CD4-positive, alpha-beta memory T cell (primary cell): Measurements from ENCODE around the gene DIAPH2. TPM values are rescaled to one million over a fixed set of nuclear protein-coding genes. Genes with fewer than 3 reads are reported as not detected.

Experiments used
- CTCF ChIA-PET: fragments of 350-600 bp; sonication (Branson Sonifier 250); formaldehyde crosslinking; loops from one replicate; lab custom pipeline; 2021; ENCODE audit warnings: inconsistent platforms; ENCODE audit not compliant: partially characterized antibody; lab: Charles Lee
- POLR2A ChIA-PET: fragments of 350-600 bp; sonication (Branson Sonifier 250); formaldehyde crosslinking; loops from one replicate; lab custom pipeline; 2021; ENCODE audit not compliant: partially characterized antibody; lab: Charles Lee
- DNase-seq, 5 donors: peaks; one replicate each; pipeline versions ENCODE4 v3.0.0 to v3.0.0-alpha.2; 2020 to 2022; ENCODE audit warnings: mixed read lengths in 1 of 5
- H3K27ac ChIP-seq: one replicate; pipeline ENCODE4 v1.7.0; 2013; ENCODE audit warnings: low read depth, low read length
- H3K27me3 ChIP-seq: 2 replicates; pipeline ENCODE4 v1.7.0; 2013; ENCODE audit warnings: mild to moderate bottlenecking, low read length, moderate library complexity; ENCODE audit not compliant: insufficient read depth
- H3K36me3 ChIP-seq: 2 replicates; pipeline ENCODE4 v1.7.0; 2013; ENCODE audit warnings: mild to moderate bottlenecking, low read length, moderate library complexity; ENCODE audit not compliant: insufficient read depth
- H3K4me1 ChIP-seq: 2 replicates; pipeline ENCODE4 v1.7.0; 2013; ENCODE audit warnings: mild to moderate bottlenecking, low read length, moderate library complexity; ENCODE audit not compliant: insufficient read depth
- H3K4me3 ChIP-seq, 2 donors: one replicate each; pipeline ENCODE4 v1.7.0; 2013; ENCODE audit warnings: low read length in 2 of 2, mild to moderate bottlenecking in 1 of 2
- H3K9me3 ChIP-seq, 2 donors: one replicate each; pipeline ENCODE4 v1.7.0; 2013; ENCODE audit warnings: low read length in 2 of 2, control low read depth in 1 of 2; ENCODE audit not compliant: control insufficient read depth in 1 of 2
- H3K27ac Mint-ChIP-seq, 7 donors: one replicate each; pipeline ENCODE4 v1.8.0; 2020 to 2021; ENCODE audit warnings: mixed read lengths in 7 of 7, mild to moderate bottlenecking in 6 of 7, inconsistent platforms in 3 of 7, moderate library complexity in 3 of 7
- H3K27me3 Mint-ChIP-seq, 2 donors: one replicate each; pipeline ENCODE4 v1.8.0; 2020 to 2021; ENCODE audit warnings: mixed read lengths in 2 of 2
- H3K36me3 Mint-ChIP-seq, 2 donors: one replicate each; pipeline ENCODE4 v1.8.0; 2020 to 2021; ENCODE audit warnings: mixed read lengths in 2 of 2, inconsistent platforms in 1 of 2, mild to moderate bottlenecking in 1 of 2
- H3K4me1 Mint-ChIP-seq, 4 donors: one replicate each; pipeline ENCODE4 v1.8.0; 2020 to 2021; ENCODE audit warnings: mixed read lengths in 4 of 4, mild to moderate bottlenecking in 1 of 4
- H3K4me3 Mint-ChIP-seq, 8 donors: one replicate each; pipeline ENCODE4 v1.8.0; 2020 to 2021; ENCODE audit warnings: mixed read lengths in 8 of 8, mild to moderate bottlenecking in 7 of 8, moderate library complexity in 6 of 8, inconsistent platforms in 3 of 8
- H3K9me3 Mint-ChIP-seq, 8 donors: one replicate each; pipeline ENCODE4 v1.8.0; 2020 to 2021; ENCODE audit warnings: mixed read lengths in 8 of 8, mild to moderate bottlenecking in 5 of 8, inconsistent platforms in 3 of 8, moderate library complexity in 1 of 8
- intact Hi-C: fragments of 100-400 bp; cut with micrococcal nuclease; formaldehyde crosslinking; loops from one replicate; pipeline ENCODE4 v1.15.1; 2023
- polyA plus RNA-seq, 2 donors: library from polyadenylated mRNA; unstranded; fragments of 300-500 nt; fragmentation: Illumina TruSeq; gene quantifications; one replicate each; pipeline ENCODE4 v1.2.3, GENCODE V29; 2021
- total RNA-seq, 2 experiments: library from RNA; stranded (reverse); gene quantifications; one replicate each; pipeline ENCODE4 v1.2.3, GENCODE V29; 2021

Gene DIAPH2
- total and polyA plus RNA-seq, 4 experiments from 2014 or later, result 9.6 to 13.8 (median 11.6) TPM

DNA sequence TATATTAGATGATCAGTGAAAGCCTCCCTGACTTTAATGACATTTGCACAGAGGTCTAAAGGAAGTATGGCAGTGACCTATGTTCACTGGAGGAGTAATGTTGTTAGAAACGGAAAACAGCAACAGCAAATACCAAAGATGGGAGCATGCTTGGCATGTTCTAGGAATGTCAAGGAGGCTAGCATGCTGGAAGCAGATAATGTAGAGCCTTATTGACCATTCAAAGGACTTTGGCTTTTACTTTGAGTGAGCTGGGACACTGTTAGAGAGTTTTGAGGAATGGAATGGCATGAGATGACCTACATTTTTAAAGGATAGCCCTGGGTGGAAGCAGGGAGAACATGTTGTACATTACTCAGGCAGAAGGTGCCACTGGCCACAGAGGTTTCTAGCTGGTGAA is 205.1 kb downstream of the DIAPH2 start:
- Mint-ChIP-seq H3K4me3 (no peak overlapping the region), H3K9me3 (no peaks in the 10 kb centered on the region), H3K27me3 (no peaks in the 10 kb centered on the region), H3K4me1 (no peaks in the 10 kb centered on the region), H3K27ac (no peak overlapping the region), H3K36me3 (peaks cover 1 to 6% of the 10 kb centered on the region in 2 donors)
- H3K4me1 ChIP-seq, result no peaks in the 10 kb centered on the region
- intact Hi-C loops, result no loop called here
- H3K4me3 ChIP-seq, result no peak overlapping the region
- CTCF ChIA-PET, result no interaction called here
- H3K27me3 ChIP-seq, result no peaks in the 10 kb centered on the region
- POLR2A ChIA-PET, result no interaction called here
- no peaks in the 10 kb centered on the region for H3K9me3 ChIP-seq
- no peak for DNase-seq
- no peaks in the 10 kb centered on the region for H3K36me3 ChIP-seq
- H3K27ac ChIP-seq, result no peak overlapping the region

- intact Hi-C loops, result no loop called here
- DNase-seq, result no peak
- ChIA-PET POLR2A (no interaction called here), CTCF (no interaction called here)
- peaks cover 0 to 2% (median 0%) of the 10 kb centered on the region in 4 donors for H3K4me1 Mint-ChIP-seq
- peak overlapping the region in 1 of 8 donors; percentile 20 for H3K4me3 Mint-ChIP-seq
- H3K27me3 Mint-ChIP-seq, result no peaks in the 10 kb centered on the region
- H3K36me3 ChIP-seq, result no peaks in the 10 kb centered on the region
- H3K9me3 Mint-ChIP-seq, result peaks cover 0 to 2% (median 0%) of the 10 kb centered on the region in 8 donors
- no peaks in the 10 kb centered on the region for H3K36me3 Mint-ChIP-seq
- no peaks in the 10 kb centered on the region for H3K27me3 ChIP-seq
- no peaks in the 10 kb centered on the region for H3K4me1 ChIP-seq
- no peak overlapping the region for H3K4me3 ChIP-seq
- no peak overlapping the region for H3K27ac Mint-ChIP-seq
- H3K27ac ChIP-seq, result no peak overlapping the region
- H3K9me3 ChIP-seq, result no peaks in the 10 kb centered on the region
Observed at GRCh38 chrX:96906741-96907140, 222.1 kb downstream of the DIAPH2 start.

- intact Hi-C loops, result no loop called here
- Histone ChIP-seq H3K27me3 (no peaks in the 10 kb centered on the region), H3K4me3 (no peak overlapping the region), H3K4me1 (no peaks in the 10 kb centered on the region), H3K27ac (no peak overlapping the region), H3K36me3 (no peaks in the 10 kb centered on the region), H3K9me3 (no peaks in the 10 kb centered on the region)
- no peak overlapping the region for H3K4me3 Mint-ChIP-seq
- H3K36me3 Mint-ChIP-seq, result no peaks in the 10 kb centered on the region
- H3K9me3 Mint-ChIP-seq, result peaks cover 0 to 2% (median 0%) of the 10 kb centered on the region in 8 donors
- H3K27me3 Mint-ChIP-seq, result no peaks in the 10 kb centered on the region
- ChIA-PET POLR2A (no interaction called here), CTCF (no interaction called here)
- DNase-seq, result no peak
- no peaks in the 10 kb centered on the region for H3K4me1 Mint-ChIP-seq
- H3K27ac Mint-ChIP-seq, result no peak overlapping the region
Observed at GRCh38 chrX:96907516-96908272, 223.1 kb downstream of the DIAPH2 start.

GRCh38 chrX:96909291-96909690 is 224.6 kb downstream of the DIAPH2 start:
- no peak overlapping the region for H3K27ac Mint-ChIP-seq
- H3K36me3 Mint-ChIP-seq, result no peaks in the 10 kb centered on the region
- no peak overlapping the region for H3K27ac ChIP-seq
- H3K27me3 ChIP-seq, result no peaks in the 10 kb centered on the region
- H3K9me3 ChIP-seq, result no peaks in the 10 kb centered on the region
- CTCF ChIA-PET, result no interaction called here
- POLR2A ChIA-PET, result no interaction called here
- H3K9me3 Mint-ChIP-seq, result peaks cover 0 to 2% (median 0%) of the 10 kb centered on the region in 8 donors
- H3K4me3 Mint-ChIP-seq, result no peak overlapping the region
- intact Hi-C loops, result no loop called here
- H3K4me3 ChIP-seq, result no peak overlapping the region
- no peak for DNase-seq
- H3K4me1 Mint-ChIP-seq, result no peaks in the 10 kb centered on the region
- H3K27me3 Mint-ChIP-seq, result no peaks in the 10 kb centered on the region
- H3K36me3 ChIP-seq, result no peaks in the 10 kb centered on the region
- no peaks in the 10 kb centered on the region for H3K4me1 ChIP-seq

- Mint-ChIP-seq H3K36me3 (peaks cover 8 to 9% of the 10 kb centered on the region in 2 donors), H3K9me3 (no peaks in the 10 kb centered on the region), H3K4me3 (no peak overlapping the region), H3K27me3 (no peaks in the 10 kb centered on the region), H3K27ac (no peak overlapping the region), H3K4me1 (peaks cover 0 to 1% (median 0%) of the 10 kb centered on the region in 4 donors)
- Histone ChIP-seq H3K9me3 (no peaks in the 10 kb centered on the region), H3K27ac (no peak overlapping the region), H3K36me3 (no peaks in the 10 kb centered on the region), H3K27me3 (no peaks in the 10 kb centered on the region), H3K4me3 (no peak overlapping the region), H3K4me1 (no peaks in the 10 kb centered on the region)
- intact Hi-C loops, result no loop called here
- POLR2A ChIA-PET, result no interaction called here
- CTCF ChIA-PET, result no interaction called here
- no peak for DNase-seq
Observed at GRCh38 chrX:96918864-96919263, 234.2 kb downstream of the DIAPH2 start.

GRCh38 chrX:96919672-96920071 is 235.0 kb downstream of the DIAPH2 start:
- DNase-seq, result no peak
- no peaks in the 10 kb centered on the region for H3K9me3 Mint-ChIP-seq
- POLR2A ChIA-PET, result no interaction called here
- no peak overlapping the region for H3K4me3 Mint-ChIP-seq
- no peaks in the 10 kb centered on the region for H3K9me3 ChIP-seq
- H3K27me3 Mint-ChIP-seq, result no peaks in the 10 kb centered on the region
- no peaks in the 10 kb centered on the region for H3K36me3 ChIP-seq
- no peak overlapping the region for H3K4me3 ChIP-seq
- CTCF ChIA-PET, result no interaction called here
- H3K36me3 Mint-ChIP-seq, result peaks cover 8 to 9% of the 10 kb centered on the region in 2 donors
- H3K4me1 Mint-ChIP-seq, result peaks cover 0 to 1% (median 0%) of the 10 kb centered on the region in 4 donors
- H3K27ac Mint-ChIP-seq, result no peak overlapping the region
- no peak overlapping the region for H3K27ac ChIP-seq
- no peaks in the 10 kb centered on the region for H3K4me1 ChIP-seq
- intact Hi-C loops, result no loop called here
- H3K27me3 ChIP-seq, result no peaks in the 10 kb centered on the region

GRCh38 chrX:96924581-96924980 is 239.9 kb downstream of the DIAPH2 start:
- no peaks in the 10 kb centered on the region for H3K27me3 Mint-ChIP-seq

More at GRCh38 chrX:96924581-96924980, 239.9 kb downstream of the DIAPH2 start:
- Histone ChIP-seq H3K9me3 (no peaks in the 10 kb centered on the region), H3K36me3 (no peaks in the 10 kb centered on the region), H3K27me3 (no peaks in the 10 kb centered on the region), H3K4me3 (no peak overlapping the region), H3K4me1 (no peaks in the 10 kb centered on the region), H3K27ac (no peak overlapping the region)
- Mint-ChIP-seq H3K36me3 (peaks cover 8 to 10% of the 10 kb centered on the region in 2 donors), H3K4me1 (peaks cover 0 to 1% (median under 1%) of the 10 kb centered on the region in 4 donors), H3K27ac (no peak overlapping the region), H3K4me3 (no peak overlapping the region), H3K9me3 (peaks cover 0 to 2% (median 0%) of the 10 kb centered on the region in 8 donors)
- POLR2A ChIA-PET, result no interaction called here
- DNase-seq, result no peak
- CTCF ChIA-PET, result no interaction called here
- intact Hi-C loops, result no loop called here
